HG03064 (cell line): ENCODE results near the gene JMJD7.

Source experiments
- ATAC-seq: cut with Tn5 transposase; IDR thresholded peaks from one replicate; pipeline ENCODE4 v1.9.1; 2021; ENCODE audit warnings: low read depth; ENCODE audit not compliant: unreplicated experiment

Gene JMJD7

GRCh38 chr15:41857316-41857715 lies 29.4 kb downstream of the JMJD7 start:
- no peak for ATAC-seq

- ATAC-seq, result no peak
Observed at GRCh38 chr15:41858756-41859155, 30.9 kb downstream of the JMJD7 start.

GRCh38 chr15:41860049-41860828 lies 32.3 kb downstream of the JMJD7 start:
- no peak for ATAC-seq

- ATAC-seq, result no peak
Observed at GRCh38 chr15:41861736-41862356, 34.0 kb downstream of the JMJD7 start.

GRCh38 chr15:41862515-41863116 lies 34.7 kb downstream of the JMJD7 start:
- no peak for ATAC-seq

GRCh38 chr15:41865490-41866055 lies 37.7 kb downstream of the JMJD7 start:
- ATAC-seq, result no peak

GRCh38 chr15:41866263-41866703 lies 38.4 kb downstream of the JMJD7 start:
- no peak for ATAC-seq

- ATAC-seq, result no peak
Observed at GRCh38 chr15:41866872-41867579, 39.1 kb downstream of the JMJD7 start.

GRCh38 chr15:41868321-41868720 lies 40.4 kb downstream of the JMJD7 start:
- no peak for ATAC-seq

- no peak for ATAC-seq
Observed at GRCh38 chr15:41869770-41870688, 42.1 kb downstream of the JMJD7 start.

GRCh38 chr15:41870689-41871081 lies 42.8 kb downstream of the JMJD7 start:
- ATAC-seq, result no peak

- ATAC-seq, result no peak
Observed at GRCh38 chr15:41871175-41871905, 43.4 kb downstream of the JMJD7 start.

GRCh38 chr15:41872166-41872747 lies 44.4 kb downstream of the JMJD7 start:
- ATAC-seq, result no peak

- ATAC-seq, result no peak
Observed at GRCh38 chr15:41873711-41874110, 45.8 kb downstream of the JMJD7 start.

GRCh38 chr15:41874736-41875135 lies 46.8 kb downstream of the JMJD7 start:
- ATAC-seq, result no peak

- ATAC-seq, result no peak
Observed at GRCh38 chr15:41876007-41876406, 48.1 kb downstream of the JMJD7 start.

- ATAC-seq, result no peak
Observed at GRCh38 chr15:41876689-41877088, 48.8 kb downstream of the JMJD7 start.

- no peak for ATAC-seq
Observed at GRCh38 chr15:41877631-41878354, 49.9 kb downstream of the JMJD7 start.
